Neural cell (in vitro differentiated cells): ENCODE measurements around the gene MYADML2. TPM values are rescaled to one million over a fixed set of nuclear protein-coding genes. Genes with fewer than 3 reads are reported as not detected.

Source experiments
- H2AFZ ChIP-seq: fragments of 200-600, 300-800 bp; sonication (generic), shearing (Covaris generic); 2 replicates; pipeline ENCODE4 v1.6.0; 2014; ENCODE audit warnings: low read depth, mild to moderate bottlenecking, antibody characterized with exemption, low read length, moderate library complexity
- H3F3A ChIP-seq: fragments of 200-600 bp; shearing (Covaris generic); 2 replicates; pipeline ENCODE4 v1.6.1; 2016; ENCODE audit warnings: mild to moderate bottlenecking, moderate library complexity, mixed read lengths, antibody characterized with exemption, low read length; ENCODE audit not compliant: insufficient read depth, poor library complexity, severe bottlenecking
- H3K27ac ChIP-seq: fragments of 200-600, 300-800 bp; sonication (generic), shearing (Covaris generic); 2 replicates; pipeline ENCODE4 v1.5.1; 2014; ENCODE audit warnings: mild to moderate bottlenecking, low read length, moderate library complexity
- H3K27me3 ChIP-seq: fragments of 300-800, 200-600 bp; sonication (generic), shearing (Covaris generic); 2 replicates; pipeline ENCODE4 v1.6.0; 2014; ENCODE audit warnings: mild to moderate bottlenecking, low read depth, low read length, moderate library complexity; ENCODE audit not compliant: insufficient read depth
- H3K36me3 ChIP-seq: fragments of 300-800, 200-600 bp; sonication (generic), shearing (Covaris generic); 2 replicates; pipeline ENCODE4 v1.5.1; 2014; ENCODE audit warnings: mild to moderate bottlenecking, antibody characterized with exemption, low read length, moderate library complexity; ENCODE audit not compliant: insufficient read depth
- H3K4me2 ChIP-seq: fragments of 300-800, 200-600 bp; sonication (generic), shearing (Covaris generic); 2 replicates; pipeline ENCODE4 v1.6.0; 2014; ENCODE audit warnings: mild to moderate bottlenecking, low read length
- H3K4me3 ChIP-seq: fragments of 300-800, 200-600 bp; sonication (generic), shearing (Covaris generic); 2 replicates; pipeline ENCODE4 v1.5.1; 2014; ENCODE audit warnings: mild to moderate bottlenecking, low read length, moderate library complexity
- H3K79me2 ChIP-seq: fragments of 200-600 bp; shearing (Covaris generic); replicated peaks from 2 replicates; pipeline ENCODE4 v1.6.0; 2014; ENCODE audit warnings: mild to moderate bottlenecking, low read length, moderate library complexity; ENCODE audit not compliant: insufficient read depth
- H3K9ac ChIP-seq: fragments of 300-800, 200-600 bp; sonication (generic), shearing (Covaris generic); 2 replicates; pipeline ENCODE4 v1.6.1; 2016; ENCODE audit warnings: mild to moderate bottlenecking, low read length, mixed read lengths
- H3K9me2 ChIP-seq: fragments of 200-600 bp; shearing (Covaris generic); 2 replicates; pipeline ENCODE4 v1.6.1; 2016; ENCODE audit warnings: mild to moderate bottlenecking, low read length, mixed read lengths; ENCODE audit not compliant: insufficient read depth
- H3K9me3 ChIP-seq: fragments of 200-600, 300-800 bp; sonication (generic), shearing (Covaris generic); 2 replicates; pipeline ENCODE4 v1.6.1; 2016; ENCODE audit warnings: mild to moderate bottlenecking, mixed run types, low read length, moderate library complexity, mixed read lengths
- H4K20me1 ChIP-seq: fragments of 200-600 bp; shearing (Covaris generic); 2 replicates; pipeline ENCODE4 v1.6.1; 2016; ENCODE audit warnings: mild to moderate bottlenecking, mixed run types; ENCODE audit not compliant: insufficient read depth
- EP300 ChIP-seq: fragments of 450-650 bp; conservative IDR thresholded peaks from 2 replicates; pipeline ENCODE4 v1.6.1; 2014; ENCODE audit warnings: antibody characterized with exemption, mild to moderate bottlenecking, moderate library complexity; ENCODE audit not compliant: poor library complexity, severe bottlenecking
- MXI1 ChIP-seq: fragments of 450-650 bp; conservative IDR thresholded peaks from 2 replicates; pipeline ENCODE4 v1.6.1; 2014; ENCODE audit warnings: antibody characterized with exemption, mild to moderate bottlenecking; ENCODE audit not compliant: poor library complexity, severe bottlenecking
- POLR2AphosphoS5 ChIP-seq: IDR thresholded peaks from 2 replicates; pipeline ENCODE4 v1.6.1; 2012
- RAD21 ChIP-seq: fragments of 450-650 bp; conservative IDR thresholded peaks from 2 replicates; pipeline ENCODE4 v1.6.1; 2014; ENCODE audit warnings: antibody characterized with exemption, mild to moderate bottlenecking, moderate library complexity
- SMC3 ChIP-seq: fragments of 450-650 bp; conservative IDR thresholded peaks from 2 replicates; pipeline ENCODE4 v1.6.1; 2014; ENCODE audit warnings: antibody characterized with exemption, mild to moderate bottlenecking, moderate library complexity; ENCODE audit not compliant: poor library complexity
- TAF1 ChIP-seq: IDR thresholded peaks from 2 replicates; pipeline ENCODE4 v1.6.1; 2012; ENCODE audit warnings: low read depth
- polyA plus RNA-seq: library from polyadenylated mRNA; depleted of rRNA; stranded (reverse); fragments of >200 nt; gene quantifications from 2 replicates; pipeline ENCODE4 v1.2.3, GENCODE V29; 2014
- TF ChIP-seq, protein P1 (sequence below): IDR thresholded peaks from 2 replicates; pipeline ENCODE4 v1.6.1; 2012; ENCODE audit warnings: borderline replicate concordance
- TF ChIP-seq, protein P2 (sequence below): fragments of 450-650 bp; IDR thresholded peaks from 2 replicates; pipeline ENCODE4 v1.5.1; 2014; ENCODE audit warnings: antibody characterized with exemption, mild to moderate bottlenecking, moderate library complexity; ENCODE audit not compliant: poor library complexity, severe bottlenecking

The MYADML2 gene
- polyA plus RNA-seq, 1 donor from 2014 or later = 1.1 TPM

- H3K27me3 ChIP-seq = no peaks in the 10 kb centered on the region
- H4K20me1 ChIP-seq = no peaks in the 10 kb centered on the region
- no peaks in the 10 kb centered on the region for H3K36me3 ChIP-seq
- H3K4me3 ChIP-seq = no peak overlapping the region
- H3K9ac ChIP-seq = no peak overlapping the region
- no peak overlapping the region for H3K27ac ChIP-seq
- no peak for TF ChIP-seq TAF1
- no peaks in the 10 kb centered on the region for H3K9me3 ChIP-seq
- no peak overlapping the region for H2AFZ ChIP-seq
- no peaks in the 10 kb centered on the region for H3K79me2 ChIP-seq
- no peaks in the 10 kb centered on the region for H3K9me2 ChIP-seq
- no peak overlapping the region for H3K4me2 ChIP-seq
- H3F3A ChIP-seq = no peaks in the 10 kb centered on the region
Observed at GRCh38 chr17:81993729-81994592, 46.9 kb upstream of the MYADML2 start.

GRCh38 chr17:81992306-81993102 is 45.5 kb upstream of the MYADML2 start:
- Histone ChIP-seq H3K4me3 (no peak overlapping the region), H3K9ac (no peak overlapping the region)

More at GRCh38 chr17:81992306-81993102, 45.5 kb upstream of the MYADML2 start:
- Histone ChIP-seq H2AFZ (no peak overlapping the region), H4K20me1 (no peaks in the 10 kb centered on the region), H3K9me3 (no peaks in the 10 kb centered on the region), H3K4me2 (no peak overlapping the region), H3K36me3 (no peaks in the 10 kb centered on the region), H3K79me2 (no peaks in the 10 kb centered on the region), H3K27me3 (no peaks in the 10 kb centered on the region), H3F3A (no peaks in the 10 kb centered on the region), H3K27ac (no peak overlapping the region), H3K9me2 (no peaks in the 10 kb centered on the region)
- TF ChIP-seq, protein P1, sequence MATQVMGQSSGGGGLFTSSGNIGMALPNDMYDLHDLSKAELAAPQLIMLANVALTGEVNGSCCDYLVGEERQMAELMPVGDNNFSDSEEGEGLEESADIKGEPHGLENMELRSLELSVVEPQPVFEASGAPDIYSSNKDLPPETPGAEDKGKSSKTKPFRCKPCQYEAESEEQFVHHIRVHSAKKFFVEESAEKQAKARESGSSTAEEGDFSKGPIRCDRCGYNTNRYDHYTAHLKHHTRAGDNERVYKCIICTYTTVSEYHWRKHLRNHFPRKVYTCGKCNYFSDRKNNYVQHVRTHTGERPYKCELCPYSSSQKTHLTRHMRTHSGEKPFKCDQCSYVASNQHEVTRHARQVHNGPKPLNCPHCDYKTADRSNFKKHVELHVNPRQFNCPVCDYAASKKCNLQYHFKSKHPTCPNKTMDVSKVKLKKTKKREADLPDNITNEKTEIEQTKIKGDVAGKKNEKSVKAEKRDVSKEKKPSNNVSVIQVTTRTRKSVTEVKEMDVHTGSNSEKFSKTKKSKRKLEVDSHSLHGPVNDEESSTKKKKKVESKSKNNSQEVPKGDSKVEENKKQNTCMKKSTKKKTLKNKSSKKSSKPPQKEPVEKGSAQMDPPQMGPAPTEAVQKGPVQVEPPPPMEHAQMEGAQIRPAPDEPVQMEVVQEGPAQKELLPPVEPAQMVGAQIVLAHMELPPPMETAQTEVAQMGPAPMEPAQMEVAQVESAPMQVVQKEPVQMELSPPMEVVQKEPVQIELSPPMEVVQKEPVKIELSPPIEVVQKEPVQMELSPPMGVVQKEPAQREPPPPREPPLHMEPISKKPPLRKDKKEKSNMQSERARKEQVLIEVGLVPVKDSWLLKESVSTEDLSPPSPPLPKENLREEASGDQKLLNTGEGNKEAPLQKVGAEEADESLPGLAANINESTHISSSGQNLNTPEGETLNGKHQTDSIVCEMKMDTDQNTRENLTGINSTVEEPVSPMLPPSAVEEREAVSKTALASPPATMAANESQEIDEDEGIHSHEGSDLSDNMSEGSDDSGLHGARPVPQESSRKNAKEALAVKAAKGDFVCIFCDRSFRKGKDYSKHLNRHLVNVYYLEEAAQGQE = no peak
- TF ChIP-seq EP300 = no peak
- TF ChIP-seq POLR2AphosphoS5 = no peak
- no peak for TF ChIP-seq RAD21
- no peak for TF ChIP-seq TAF1
- TF ChIP-seq MXI1 = no peak
- no peak for TF ChIP-seq SMC3
- TF ChIP-seq, protein P2, sequence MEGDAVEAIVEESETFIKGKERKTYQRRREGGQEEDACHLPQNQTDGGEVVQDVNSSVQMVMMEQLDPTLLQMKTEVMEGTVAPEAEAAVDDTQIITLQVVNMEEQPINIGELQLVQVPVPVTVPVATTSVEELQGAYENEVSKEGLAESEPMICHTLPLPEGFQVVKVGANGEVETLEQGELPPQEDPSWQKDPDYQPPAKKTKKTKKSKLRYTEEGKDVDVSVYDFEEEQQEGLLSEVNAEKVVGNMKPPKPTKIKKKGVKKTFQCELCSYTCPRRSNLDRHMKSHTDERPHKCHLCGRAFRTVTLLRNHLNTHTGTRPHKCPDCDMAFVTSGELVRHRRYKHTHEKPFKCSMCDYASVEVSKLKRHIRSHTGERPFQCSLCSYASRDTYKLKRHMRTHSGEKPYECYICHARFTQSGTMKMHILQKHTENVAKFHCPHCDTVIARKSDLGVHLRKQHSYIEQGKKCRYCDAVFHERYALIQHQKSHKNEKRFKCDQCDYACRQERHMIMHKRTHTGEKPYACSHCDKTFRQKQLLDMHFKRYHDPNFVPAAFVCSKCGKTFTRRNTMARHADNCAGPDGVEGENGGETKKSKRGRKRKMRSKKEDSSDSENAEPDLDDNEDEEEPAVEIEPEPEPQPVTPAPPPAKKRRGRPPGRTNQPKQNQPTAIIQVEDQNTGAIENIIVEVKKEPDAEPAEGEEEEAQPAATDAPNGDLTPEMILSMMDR = no peak
